Activated naive CD4-positive, alpha-beta T cell treated with Interleukin-2 at 50 U/mL for 16 hours (primary cell): ENCODE measurements around the gene ABHD16A.

Experiments used
- DNase-seq: peaks from one replicate; pipeline ENCODE4 v3.0.0-alpha.2; 2020

Gene ABHD16A

DNA sequence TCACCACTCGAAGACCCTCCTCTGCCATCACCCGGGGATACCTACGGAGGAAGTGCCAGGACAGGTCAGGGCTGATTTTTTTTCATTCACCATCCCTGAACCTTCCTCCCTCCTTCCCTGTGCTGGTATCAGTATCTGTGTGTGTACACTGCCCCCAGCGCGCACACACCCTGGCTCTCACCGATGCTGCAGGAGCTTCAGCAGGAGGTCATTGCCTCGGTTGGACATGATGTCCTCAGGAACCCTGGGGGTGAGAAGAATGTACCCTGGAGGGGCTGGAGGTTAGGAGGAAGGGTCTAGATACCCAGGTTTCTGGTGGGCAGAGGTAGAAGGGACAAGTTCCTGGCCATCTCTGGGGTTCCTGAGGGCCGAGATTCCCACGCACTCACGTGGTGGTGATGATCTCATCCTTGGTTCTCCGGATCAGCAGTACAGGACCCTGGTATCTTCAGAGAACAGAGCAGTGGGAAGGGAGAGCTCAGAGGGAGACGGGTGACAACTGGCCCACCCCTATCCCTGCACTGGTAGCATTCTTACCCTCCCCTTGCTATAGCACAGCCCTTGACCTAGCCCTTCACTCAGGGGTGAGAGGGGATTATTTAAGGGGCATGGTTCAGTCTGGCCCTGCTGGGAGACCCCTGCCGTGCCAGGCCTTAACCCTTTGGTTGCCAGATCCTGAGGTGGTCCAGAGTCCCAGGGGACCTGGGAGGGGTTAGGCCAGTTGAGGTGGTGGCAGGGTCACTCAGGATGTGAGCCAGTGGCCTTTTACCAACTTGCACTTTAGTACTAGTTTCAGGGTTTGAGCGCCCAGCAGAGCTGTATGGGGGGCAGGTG is 15.0 kb downstream of the ABHD16A start:
- DNase-seq = no peak

DNA sequence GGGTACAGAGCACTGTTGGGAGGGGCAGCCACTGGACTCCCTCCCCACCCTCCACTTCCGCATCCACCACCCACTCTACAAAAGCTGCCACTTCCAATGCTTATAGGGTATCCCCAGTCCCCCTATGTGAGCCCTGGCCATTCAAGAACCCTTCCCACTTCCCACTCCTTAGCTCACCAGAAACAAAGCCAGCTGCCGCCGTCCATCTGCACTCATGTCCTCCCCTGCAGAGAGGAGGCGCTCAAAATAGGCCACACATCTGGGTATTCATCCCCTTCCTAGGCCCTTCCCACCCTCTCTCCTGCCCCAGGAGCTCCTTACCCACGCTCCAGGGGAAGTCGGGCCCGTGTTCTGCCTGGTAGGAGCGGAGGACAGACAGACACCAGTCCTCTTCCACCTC is 15.8 kb downstream of the ABHD16A start:
- DNase-seq = no peak

DNA sequence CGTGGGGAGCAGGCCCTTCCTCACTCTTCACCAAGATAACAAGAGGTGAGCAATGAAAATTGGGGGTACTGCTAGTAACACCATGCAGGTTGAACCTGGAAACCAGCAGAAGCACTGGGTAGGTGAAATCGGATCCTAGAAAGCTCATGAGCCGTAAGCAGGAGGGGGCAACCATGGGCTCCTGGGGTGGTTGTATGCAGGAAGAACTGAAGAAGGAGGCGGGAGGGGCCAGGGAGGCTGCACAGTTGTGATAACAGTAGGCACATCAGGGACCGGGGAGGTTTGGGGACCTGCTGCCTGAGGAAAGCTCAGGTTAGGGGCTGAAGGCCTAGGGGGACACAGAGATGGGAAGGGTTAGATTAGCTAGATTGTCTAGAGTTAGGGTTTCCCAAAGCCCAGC is 16.6 kb downstream of the ABHD16A start:
- no peak for DNase-seq

DNA sequence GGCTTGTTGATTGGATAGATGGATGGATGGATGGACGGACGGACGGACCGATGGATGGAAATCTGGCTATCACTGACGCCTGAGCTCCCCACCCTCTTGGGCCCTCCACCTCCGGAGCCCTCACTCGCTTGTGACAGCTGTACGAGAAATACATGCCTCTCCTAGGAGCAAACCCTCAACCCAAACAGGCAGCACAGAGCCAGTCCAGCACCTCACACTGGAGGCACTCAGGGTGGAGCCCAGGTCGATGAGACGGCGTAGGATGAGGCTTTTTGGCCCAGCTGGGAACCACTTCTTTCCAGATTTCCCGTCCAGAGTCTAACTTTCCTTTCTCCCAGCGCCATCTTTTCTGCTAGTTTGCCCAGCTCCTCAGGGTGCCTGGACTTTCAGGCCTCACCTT is 19.5 kb downstream of the ABHD16A start:
- DNase-seq = no peak

DNA sequence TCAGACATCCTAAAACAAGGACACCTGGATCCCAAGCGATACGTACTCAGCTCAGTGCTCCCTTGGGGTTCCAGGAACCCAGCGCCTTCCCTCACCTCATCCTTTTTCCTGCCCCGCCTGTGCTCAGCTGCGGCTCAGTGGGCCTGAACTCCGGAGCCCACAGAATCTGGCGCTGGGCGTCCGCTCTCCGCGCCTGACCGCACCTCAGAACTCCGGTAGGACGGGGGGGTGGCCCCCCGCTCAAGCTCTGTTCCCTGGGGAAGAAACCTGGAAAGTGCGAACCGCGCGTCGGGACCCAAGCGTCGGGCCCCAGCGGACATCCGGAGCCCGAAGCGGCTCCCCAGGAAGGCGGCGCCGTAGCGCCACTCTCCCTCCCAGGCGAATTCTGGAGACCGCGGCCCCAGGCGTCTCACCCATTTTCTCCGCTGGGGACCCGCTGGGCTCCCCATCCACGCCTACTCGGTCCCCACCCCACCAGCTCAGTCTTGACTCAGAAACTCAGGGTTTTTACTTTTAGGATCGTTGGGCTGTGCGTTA is 21.9 kb downstream of the ABHD16A start:
- peak; percentile 55 for DNase-seq

DNA sequence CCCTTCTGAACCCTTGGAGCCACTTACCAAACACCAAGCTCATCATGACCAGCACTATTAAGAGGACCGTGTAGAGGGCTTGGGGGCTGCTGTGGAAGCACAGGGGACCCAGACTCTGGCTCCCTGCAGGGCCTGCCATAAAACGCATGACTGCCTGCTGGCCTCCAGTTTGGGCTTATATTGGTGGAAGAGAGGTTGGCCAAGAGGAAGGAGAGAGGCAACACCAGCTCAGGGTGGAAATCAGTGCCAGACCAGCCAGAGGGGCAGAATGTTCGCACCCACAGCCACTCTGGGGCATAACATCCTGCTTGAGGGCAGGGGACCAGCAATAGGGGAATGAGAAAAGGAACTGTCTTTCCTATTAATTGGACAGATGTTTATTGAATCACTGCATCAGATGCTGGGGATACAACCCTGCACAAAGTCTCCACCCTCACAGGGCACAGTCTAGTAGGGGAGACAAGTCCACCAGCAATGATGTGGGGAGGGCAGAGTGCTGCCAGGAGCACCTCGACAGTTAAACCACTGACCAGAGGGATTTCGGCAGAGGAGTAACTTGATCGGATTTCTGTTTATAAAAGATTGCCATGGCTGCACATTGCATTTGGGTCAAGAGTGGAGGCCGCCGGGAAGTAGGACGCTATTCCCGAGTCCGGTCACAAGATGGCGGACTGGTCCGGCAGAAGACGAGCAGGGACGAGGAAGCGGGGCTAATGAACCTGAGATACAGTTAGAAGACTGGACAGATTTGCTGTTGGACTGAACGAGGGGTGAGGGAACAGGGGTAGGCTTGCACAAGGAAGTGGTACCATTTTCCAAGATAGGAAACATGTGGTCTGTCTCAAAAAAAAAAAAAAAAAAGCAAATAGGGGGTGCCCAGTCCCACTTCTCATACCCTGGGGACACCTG is 22.6 kb downstream of the ABHD16A start, which contains the start of gene LY6G5C:
Gene LY6G5C (minus strand): TSS at position 842 of the 909 bp plus-strand sequence. CDS start 694 bp downstream, at position 148.
- peak; percentile 69 for DNase-seq

DNA sequence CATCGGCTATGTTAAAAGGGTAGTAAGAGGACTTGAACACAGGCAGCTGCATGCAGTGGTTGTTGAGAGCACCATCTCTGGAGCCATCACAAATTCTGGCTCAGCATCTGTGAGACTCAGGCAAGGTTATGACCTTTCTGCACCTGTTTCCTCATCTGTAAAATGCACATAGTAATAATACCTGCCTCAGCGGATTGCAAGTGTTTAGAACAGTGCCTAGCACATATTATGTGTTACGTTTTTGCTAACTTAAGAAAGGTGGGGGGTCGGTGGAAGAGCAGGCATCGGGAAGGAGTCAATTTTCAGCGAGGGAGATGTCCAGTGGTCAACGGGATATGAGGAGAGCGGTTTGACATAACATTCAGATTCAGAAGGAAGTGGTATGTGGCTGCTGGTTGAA is 25.2 kb downstream of the ABHD16A start:
- DNase-seq = no peak

DNA sequence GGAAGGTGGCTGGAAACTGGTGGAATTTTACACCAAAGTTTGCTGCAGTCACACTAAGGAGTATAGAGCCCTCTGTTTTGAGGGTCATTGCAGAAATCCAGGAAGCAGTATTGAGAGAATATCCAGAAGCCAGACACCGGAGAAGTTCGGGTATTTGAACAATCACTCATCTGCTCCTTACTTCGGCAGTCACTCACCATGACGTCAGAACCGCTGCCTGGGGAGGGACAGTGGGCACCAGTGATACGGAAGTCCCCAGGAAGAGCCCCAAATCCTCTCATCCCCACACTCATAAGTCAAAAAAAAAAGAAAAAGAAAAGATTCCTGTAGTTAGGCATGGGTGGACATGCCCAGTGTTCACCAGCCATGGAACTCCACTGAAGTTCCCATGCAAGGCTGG is 26.2 kb downstream of the ABHD16A start:
- DNase-seq = no peak

DNA sequence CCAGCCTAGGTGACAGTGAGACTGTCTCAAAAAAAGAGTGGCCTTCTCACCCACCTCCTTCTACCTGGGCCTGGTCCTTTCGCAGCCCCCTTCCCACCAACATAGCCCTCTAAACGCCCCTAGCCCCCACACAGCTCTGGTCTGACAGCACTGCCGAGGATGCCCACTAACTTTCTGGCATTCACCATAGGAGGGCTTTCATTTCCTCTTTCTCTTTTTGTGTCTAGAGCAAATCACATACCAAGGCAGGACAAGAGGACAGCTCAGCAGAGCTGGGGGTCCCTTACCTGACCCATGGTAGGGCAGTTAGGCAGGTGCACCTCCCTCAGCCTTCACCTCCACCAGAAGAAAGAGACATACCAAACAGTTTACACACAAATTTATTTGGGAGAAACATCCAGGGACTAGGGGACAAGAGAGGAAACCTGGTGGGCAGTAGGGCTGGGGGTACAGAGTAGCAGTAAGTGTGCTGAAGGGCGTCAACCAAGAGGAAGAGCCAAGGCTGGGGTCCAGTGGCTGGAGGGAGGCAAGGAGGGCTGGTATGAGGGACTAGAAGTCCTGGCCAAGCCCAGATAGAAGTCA is 26.7 kb downstream of the ABHD16A start:
- no peak for DNase-seq

DNA sequence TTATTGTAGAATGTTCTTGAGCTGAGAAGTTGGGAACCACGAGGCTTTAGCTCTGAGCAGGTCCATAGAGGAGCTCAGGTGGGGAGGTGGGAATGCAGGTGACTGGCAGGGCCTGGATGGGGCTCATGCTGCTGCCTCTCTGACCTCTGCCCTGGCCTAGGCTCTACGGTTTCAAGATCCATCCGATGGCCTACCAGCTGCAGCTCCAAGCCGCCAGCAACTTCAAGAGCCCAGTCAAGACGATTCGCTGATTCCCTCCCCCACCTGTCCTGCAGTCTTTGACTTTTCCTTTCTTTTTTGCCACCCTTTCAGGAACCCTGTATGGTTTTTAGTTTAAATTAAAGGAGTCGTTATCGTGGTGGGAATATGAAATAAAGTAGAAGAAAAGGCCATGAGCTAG is 33.4 kb downstream of the ABHD16A start, which contains the start of gene LY6G5B:
Gene LY6G5B (plus strand): TSS at position 301 of the 400 bp plus-strand sequence. CDS start 975 bp downstream, outside the sequence.
- no peak for DNase-seq

DNA sequence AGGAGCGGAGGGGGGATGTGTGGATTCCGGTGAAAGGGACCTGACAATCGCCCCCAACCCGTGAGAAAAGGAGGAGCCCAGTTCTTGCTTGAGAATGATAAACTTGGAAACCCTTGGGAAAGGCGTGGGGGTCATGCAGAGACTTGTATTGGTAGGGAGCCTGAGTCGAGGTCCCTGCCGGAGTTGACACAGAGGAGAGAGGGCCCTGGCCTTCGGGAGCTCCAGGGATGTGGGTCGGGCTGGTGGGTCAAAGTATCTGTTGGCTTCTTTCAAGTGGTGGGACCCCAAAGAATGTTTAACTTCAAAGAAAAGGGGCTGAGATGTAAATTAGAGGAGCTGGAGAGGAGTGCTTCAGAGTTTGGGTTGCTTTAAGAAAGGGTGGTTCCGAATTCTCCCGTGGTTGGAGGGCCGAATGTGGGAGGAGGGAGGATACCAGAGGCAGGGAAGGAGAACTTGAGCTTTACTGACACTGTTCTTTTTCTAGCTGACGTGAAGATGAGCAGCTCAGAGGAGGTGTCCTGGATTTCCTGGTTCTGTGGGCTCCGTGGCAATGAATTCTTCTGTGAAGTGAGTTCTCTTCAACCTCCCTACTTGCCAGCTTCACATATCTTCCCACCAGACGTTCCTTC is 36.7 kb downstream of the ABHD16A start:
- no peak for DNase-seq

DNA sequence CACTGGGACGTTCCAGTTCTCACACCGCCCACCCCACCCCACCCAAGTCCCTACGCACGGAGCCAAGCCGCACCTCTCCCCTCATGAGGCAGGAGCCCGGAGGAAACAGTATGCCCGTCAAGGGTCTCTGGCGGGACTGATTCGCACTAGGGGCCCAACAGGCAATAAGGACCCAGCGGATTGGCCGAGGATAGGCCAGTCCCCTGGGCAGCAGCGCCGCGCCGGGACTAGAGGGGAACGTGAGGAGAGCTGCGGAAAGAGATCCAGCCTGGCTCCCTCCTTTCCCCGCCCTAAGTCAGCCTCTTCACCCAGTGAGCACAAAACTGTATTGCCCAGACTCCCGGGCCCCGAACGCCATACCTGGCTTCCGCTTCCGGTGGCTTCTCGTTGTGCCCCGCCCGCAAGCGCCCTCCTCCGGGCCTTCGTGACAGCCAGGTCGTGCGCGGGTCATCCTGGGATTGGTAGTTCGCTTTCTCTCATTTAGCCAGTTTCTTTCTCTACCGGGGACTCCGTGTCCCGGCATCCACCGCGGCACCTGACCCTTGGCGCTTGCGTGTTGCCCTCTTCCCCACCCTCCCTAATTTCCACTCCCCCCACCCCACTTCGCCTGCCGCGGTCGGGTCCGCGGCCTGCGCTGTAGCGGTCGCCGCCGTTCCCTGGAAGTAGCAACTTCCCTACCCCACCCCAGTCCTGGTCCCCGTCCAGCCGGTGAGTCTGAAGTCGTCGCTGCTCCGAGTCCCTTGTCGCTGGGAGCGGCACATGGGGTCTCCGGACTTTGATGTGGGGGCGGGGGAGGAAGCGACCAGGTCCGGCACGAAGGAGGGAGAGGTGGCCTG is 37.4 kb downstream of the ABHD16A start, which contains the start of gene CSNK2B:
Gene CSNK2B (plus strand): TSS at position 580 of the 836 bp plus-strand sequence. CDS start 752 bp downstream, outside the sequence.
- DNase-seq = peak; percentile 99

DNA sequence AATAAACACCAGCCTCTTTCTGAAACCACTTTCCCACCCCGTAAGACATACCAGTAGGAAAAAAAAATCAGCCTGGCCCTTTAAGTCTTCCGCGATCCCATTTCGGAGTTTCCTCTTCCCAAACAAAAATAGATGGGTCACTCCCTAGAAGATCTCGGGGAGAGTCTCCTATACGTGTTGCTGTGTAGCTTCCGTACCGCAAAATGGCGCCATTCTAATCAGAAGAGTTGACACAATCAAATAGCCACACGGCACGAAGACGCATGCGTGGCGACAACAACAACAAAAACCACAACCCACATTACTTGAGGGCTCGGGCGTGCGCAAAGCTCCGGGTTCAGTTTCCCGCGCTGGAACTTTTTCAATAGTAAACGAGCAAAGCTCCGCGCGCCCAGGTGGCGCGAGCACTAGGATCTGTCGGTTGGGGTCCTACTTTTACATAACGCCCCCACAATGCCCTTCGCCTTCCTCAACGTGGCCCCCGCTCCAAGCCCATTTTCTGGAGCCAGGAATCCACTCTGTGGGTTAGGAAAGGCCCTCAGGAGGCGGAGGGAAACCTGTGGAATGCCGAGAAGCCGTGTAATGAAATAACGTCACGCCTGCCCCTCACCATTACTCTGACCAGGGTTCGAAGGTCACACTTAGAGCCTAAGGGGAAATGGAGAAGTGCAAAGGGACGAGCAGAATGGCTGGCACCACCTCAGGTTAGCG is 38.2 kb downstream of the ABHD16A start, which contains the start of gene GPANK1:
Gene GPANK1 (minus strand): TSS at position 208 of the 711 bp plus-strand sequence. CDS start 519 bp downstream, outside the sequence.
- peak; percentile 89 for DNase-seq

DNA sequence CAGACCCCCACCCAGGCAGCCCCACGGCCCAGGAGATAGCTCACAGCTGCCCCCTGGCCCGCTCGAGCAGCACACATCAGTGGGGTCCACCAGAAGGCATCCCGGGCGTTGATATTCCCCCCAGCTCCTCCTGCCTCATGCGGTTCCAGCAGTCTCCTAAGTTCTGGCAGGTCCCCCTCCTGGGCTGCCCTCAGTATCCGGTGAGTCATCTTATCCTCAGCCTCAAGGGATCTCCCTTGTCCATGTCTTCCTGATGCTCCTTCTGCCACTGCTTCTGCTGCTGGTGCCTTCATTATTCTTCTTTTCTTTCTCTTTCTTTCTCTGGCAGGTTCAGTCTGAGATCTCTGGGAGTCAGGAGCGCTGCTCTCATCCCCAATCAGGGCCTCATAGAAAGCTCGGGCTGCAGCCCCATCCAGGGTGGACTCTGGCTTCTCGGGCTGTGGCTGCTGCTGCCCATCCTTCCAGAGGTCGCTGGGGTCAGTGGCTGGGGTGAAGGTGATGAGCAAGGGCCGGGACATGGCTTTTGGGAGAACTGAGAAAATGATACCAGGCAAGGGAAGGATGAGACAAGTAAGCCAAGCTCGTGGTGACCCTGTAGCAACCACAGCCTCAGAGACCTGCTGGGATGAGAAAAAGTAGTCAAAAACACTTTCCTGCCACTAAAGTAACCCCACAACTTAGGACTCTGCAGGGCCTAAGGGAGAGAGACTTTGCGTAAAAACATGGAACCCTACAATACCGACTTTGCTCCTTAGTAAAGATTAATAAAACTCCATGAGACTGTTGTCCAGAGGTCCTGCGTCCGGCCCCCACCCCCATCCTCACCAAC is 38.9 kb downstream of the ABHD16A start:
- DNase-seq = peak; percentile 6

DNA sequence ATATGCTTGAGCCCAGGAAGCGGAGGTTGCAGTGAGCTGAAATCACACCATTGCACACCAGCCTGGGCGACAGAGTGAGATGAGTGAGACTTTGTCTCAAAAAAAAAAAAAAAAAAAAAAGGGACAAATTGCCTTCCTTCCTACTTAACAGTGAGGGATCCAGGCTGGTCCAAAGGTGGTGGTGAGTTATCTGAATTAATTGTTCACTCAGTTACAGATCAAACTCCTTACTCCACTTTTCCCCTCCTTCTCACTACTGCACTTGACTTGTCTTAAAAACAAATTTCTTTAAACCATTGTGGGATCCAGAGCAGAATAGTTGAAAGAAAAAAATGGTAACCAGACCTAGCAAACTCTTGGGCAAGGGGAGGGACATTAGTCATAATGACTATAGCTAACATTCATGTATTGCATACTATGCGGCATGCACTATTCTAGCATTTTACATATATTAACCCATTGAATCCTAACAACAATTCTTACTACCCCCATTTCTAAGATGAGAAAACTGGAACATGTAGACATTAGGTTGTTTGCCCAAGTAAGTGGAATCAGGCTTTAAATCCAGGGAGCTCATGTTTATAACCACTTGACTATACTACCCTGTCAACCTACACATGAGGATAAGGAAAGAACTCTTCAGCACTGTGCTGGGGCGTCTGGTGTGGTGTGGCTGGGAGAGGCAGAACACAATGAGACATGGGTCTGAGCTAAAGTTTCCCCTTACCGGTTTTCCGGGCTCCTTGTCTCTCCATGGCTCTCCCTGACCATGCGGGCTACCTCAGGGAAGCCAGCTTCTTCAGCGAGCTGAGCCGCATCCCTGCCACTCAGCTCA is 39.8 kb downstream of the ABHD16A start:
- no peak for DNase-seq

DNA sequence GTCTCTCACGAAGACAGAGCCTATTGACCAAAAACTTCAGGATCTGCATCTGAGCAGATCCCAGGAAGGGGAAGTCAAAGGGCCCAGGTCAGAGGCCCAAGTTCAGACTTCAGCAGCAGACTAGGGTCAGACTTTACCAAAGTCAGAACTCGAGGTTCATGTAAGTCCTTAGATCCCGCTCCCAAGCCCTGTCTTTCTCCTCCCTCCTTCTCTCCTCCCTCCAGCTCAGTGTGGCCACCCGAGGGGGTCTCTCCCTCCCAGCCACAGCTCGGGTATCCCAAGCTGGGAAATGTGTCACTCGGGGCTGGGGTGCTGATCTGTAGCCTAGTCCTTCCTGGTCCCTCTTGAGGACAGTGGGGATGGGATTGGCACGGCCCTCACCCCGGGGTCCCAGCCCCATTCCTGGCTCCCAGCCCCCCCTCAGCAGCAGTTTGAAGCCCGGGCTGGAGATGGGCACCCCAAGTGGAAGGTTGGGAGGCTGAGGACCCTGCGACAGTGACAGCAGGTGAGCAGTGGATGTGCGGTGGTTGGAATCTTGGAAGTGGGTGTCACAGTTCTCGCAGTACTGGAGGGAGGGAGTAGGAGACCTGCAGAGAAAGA is 40.9 kb downstream of the ABHD16A start:
- no peak for DNase-seq

DNA sequence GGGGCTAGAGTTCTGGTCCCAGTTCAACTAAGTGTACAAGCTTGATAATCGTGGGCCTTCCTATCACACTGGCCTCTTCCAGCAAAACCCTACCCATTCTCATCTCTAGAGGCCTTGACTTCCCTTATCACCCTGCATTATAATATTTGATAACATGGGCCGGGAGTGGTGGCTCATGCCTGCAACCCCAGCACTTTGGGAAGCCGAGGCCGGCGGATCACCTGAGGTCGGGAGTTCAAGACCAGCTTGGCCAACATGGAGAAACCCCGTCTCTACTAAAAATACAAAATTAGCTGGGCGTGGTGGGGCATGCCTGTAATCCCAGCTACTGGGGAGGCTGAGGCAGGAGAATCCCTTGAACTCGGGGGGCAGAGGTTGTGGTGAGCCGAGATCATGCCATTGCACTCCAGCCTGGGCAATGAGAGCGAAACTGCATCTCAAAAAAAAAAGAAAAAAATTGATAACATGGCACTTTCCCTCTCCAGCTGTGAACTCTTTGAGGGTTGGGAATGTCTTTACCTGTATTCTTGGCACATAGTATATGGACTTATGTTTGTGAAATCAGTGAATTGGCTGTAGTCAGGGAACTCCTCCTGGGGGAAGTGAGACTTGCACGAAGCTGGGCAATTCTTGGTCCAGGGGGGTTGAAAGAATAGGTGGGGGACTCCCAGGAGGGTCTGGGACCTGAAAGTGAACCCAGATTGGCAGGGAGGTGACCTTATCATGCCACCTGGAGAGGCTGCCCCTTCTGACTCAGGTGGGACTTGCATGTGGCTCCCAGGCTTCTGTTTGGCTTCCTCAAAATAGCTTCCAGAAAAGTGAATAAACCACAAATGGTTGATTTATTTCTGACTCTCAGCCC is 41.6 kb downstream of the ABHD16A start:
- DNase-seq = no peak
